Measurements from ENCODE around the gene HIP1. TPM values are rescaled to one million over a fixed set of nuclear protein-coding genes. Genes with fewer than 3 reads are reported as not detected.

HIP1 gene
- total RNA-seq, 1 donor from 2014 or later: 30.9 TPM

GRCh38 chr7:75646571-75647102 lies 92.1 kb downstream of the HIP1 start:
- H3K4me1 Mint-ChIP-seq: peaks cover 4% of the 10 kb centered on the region
- no peaks in the 10 kb centered on the region for H3K27me3 Mint-ChIP-seq (ENCODE audit: low read depth)
- H3K4me3 Mint-ChIP-seq: no peak overlapping the region
- TF ChIP-seq, protein P1, sequence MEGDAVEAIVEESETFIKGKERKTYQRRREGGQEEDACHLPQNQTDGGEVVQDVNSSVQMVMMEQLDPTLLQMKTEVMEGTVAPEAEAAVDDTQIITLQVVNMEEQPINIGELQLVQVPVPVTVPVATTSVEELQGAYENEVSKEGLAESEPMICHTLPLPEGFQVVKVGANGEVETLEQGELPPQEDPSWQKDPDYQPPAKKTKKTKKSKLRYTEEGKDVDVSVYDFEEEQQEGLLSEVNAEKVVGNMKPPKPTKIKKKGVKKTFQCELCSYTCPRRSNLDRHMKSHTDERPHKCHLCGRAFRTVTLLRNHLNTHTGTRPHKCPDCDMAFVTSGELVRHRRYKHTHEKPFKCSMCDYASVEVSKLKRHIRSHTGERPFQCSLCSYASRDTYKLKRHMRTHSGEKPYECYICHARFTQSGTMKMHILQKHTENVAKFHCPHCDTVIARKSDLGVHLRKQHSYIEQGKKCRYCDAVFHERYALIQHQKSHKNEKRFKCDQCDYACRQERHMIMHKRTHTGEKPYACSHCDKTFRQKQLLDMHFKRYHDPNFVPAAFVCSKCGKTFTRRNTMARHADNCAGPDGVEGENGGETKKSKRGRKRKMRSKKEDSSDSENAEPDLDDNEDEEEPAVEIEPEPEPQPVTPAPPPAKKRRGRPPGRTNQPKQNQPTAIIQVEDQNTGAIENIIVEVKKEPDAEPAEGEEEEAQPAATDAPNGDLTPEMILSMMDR (IDR thresholded peaks at IDR 0.05; ENCODE audit: unreplicated experiment): no peak
- no peak for DNase-seq (ENCODE audit: low spot score in 2 of 2, unreplicated experiment in 2 of 2)
- H3K36me3 Mint-ChIP-seq: no peaks in the 10 kb centered on the region
- no peak overlapping the region for H3K27ac Mint-ChIP-seq
- no peaks in the 10 kb centered on the region for H3K9me3 Mint-ChIP-seq

GRCh38 chr7:75645570-75645969 lies 93.2 kb downstream of the HIP1 start:
- no peaks in the 10 kb centered on the region for H3K27me3 Mint-ChIP-seq (ENCODE audit: low read depth)
- H3K4me3 Mint-ChIP-seq: no peak overlapping the region
- H3K4me1 Mint-ChIP-seq: peaks cover under 1% of the 10 kb centered on the region
- H3K27ac Mint-ChIP-seq: no peak overlapping the region
- no peaks in the 10 kb centered on the region for H3K36me3 Mint-ChIP-seq
- TF ChIP-seq, protein P1 (IDR thresholded peaks at IDR 0.05; ENCODE audit: unreplicated experiment): no peak
- DNase-seq (ENCODE audit: low spot score in 2 of 2, unreplicated experiment in 2 of 2): no peak
- no peaks in the 10 kb centered on the region for H3K9me3 Mint-ChIP-seq

DNA sequence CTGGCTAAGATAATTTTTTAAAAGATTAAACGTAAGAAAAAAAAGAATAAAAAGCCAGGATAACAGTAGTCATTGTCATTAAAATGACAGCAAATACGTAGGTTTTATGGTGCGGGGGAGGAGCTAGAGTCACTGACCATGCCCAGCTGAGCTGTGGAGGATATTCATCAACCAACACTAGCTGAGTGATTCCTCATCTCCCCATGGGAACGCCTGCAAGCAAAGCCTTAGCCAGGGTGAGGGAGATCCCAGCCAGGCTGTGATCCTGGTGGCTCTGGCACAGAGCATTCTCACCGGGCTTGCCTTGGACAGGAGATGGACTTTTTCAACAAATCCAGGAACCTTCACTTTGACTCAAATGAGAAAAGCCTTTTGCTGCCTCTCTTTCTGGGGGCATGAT lies 94.2 kb downstream of the HIP1 start:
- Mint-ChIP-seq H3K4me1 (peaks cover 4% of the 10 kb centered on the region), H3K36me3 (no peaks in the 10 kb centered on the region), H3K27ac (no peak overlapping the region), H3K9me3 (no peaks in the 10 kb centered on the region), H3K27me3 (ENCODE audit: low read depth) (no peaks in the 10 kb centered on the region), H3K4me3 (no peak overlapping the region)
- TF ChIP-seq, protein P1 (IDR thresholded peaks at IDR 0.05; ENCODE audit: unreplicated experiment): no peak
- DNase-seq (ENCODE audit: low spot score in 2 of 2, unreplicated experiment in 2 of 2): no peak

DNA sequence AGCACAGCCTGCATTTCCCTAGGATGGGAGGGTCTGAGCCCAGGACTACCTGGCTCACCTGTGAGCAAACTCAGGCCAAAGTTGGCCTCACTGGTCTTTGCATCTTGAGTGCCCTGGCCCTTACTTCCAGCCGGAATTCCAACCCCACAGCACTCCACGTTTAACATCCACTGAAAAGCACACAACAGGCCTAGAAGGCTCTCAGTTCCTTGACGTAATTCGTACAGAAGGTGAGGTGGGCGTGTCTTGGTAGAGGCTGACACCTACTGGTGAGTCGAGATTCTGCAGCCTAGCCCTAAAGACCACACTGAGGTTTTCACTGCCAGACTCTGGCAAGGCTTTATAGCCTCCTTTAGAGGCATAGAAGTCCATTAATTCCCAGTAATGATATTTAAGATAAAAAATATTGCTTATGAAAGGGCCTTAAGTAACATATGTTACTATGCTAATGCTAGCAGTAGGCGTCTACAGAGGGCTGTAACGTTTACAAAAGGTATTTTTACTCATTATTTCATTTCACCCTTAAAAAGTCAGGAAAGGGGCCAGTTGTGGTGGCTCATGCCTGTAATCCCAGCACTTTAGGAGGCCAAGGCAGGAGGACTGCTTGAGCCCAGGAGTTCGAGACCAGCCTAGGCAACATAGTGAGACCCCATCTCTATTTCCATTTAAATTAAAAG lies 95.8 kb downstream of the HIP1 start:
- no peak for DNase-seq (ENCODE audit: low spot score in 2 of 2, unreplicated experiment in 2 of 2)
- no peaks in the 10 kb centered on the region for H3K36me3 Mint-ChIP-seq
- no peaks in the 10 kb centered on the region for H3K27me3 Mint-ChIP-seq (ENCODE audit: low read depth)
- H3K4me3 Mint-ChIP-seq: no peak overlapping the region
- no peaks in the 10 kb centered on the region for H3K9me3 Mint-ChIP-seq
- no peak overlapping the region for H3K27ac Mint-ChIP-seq
- H3K4me1 Mint-ChIP-seq: peaks cover 12% of the 10 kb centered on the region
- TF ChIP-seq, protein P1 (IDR thresholded peaks at IDR 0.05; ENCODE audit: unreplicated experiment): peak; percentile 70

DNA sequence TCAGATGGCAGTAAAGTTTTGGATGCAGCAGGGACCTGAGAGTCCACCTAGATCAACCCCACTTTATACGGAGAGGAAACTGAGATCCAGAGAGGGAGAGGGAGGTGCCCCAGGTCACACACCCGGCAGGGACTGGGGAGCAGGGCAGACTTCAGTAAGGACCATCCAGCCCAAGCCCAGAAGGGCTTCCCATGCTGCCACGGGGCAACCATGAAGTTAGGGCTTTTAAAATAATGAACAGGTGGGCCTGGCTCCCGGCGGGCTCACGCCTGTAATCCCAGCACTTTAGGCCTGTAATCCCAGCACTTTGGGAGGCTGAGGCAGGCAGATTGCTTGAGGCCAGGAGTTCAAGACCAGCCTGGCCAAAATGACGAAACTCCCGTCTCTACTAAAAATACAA lies 98.5 kb downstream of the HIP1 start:
- H3K36me3 Mint-ChIP-seq: no peaks in the 10 kb centered on the region
- H3K4me3 Mint-ChIP-seq: peak overlapping the region; percentile 81
- peak overlapping the region; percentile 86 for H3K27ac Mint-ChIP-seq
- no peaks in the 10 kb centered on the region for H3K27me3 Mint-ChIP-seq (ENCODE audit: low read depth)
- no peak for DNase-seq (ENCODE audit: low spot score in 2 of 2, unreplicated experiment in 2 of 2)
- H3K9me3 Mint-ChIP-seq: no peaks in the 10 kb centered on the region
- H3K4me1 Mint-ChIP-seq: peaks cover 19% of the 10 kb centered on the region
- TF ChIP-seq, protein P1 (IDR thresholded peaks at IDR 0.05; ENCODE audit: unreplicated experiment): no peak
